ENCODE data around the gene CLDN5. TPM values are rescaled to one million over a fixed set of nuclear protein-coding genes. Genes with fewer than 3 reads are reported as not detected.

The CLDN5 gene
- total and polyA plus RNA-seq, 9 donors = 0.48 to 211 (median 35.6) TPM

DNA sequence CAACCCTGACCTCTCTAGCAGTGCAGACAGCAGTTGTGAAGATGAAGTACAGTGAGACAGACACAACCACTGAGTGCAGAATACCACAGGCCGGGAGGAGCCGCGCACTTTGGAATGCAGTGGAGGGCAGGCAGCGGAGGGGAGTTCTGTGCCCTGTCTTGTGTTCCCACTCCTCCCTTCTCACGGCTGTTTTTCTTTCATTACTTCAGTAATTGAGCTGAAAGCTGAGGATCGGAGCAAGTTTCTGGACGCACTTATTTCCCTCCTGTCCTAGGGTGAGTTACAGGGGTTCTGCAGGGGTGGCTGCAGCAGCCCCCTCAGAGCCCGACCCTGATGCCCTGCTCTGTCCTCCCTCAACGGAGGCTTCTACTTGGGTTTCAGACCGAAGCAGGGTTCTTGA lies 5.6 kb downstream of the CLDN5 start:
- Histone ChIP-seq H3K4me3 (no peak overlapping the region), H3K4me1 (ENCODE audit: insufficient read depth) (no peaks in the 10 kb centered on the region), H3K9me3 (no peaks in the 10 kb centered on the region), H3K27ac (no peak overlapping the region), H3K27me3 (no peaks in the 10 kb centered on the region), H3K36me3 (no peaks in the 10 kb centered on the region)
- no peak for DNase-seq
- intact Hi-C loops (cut with DNase I) = no loop called here
- TF ChIP-seq POLR2A (IDR thresholded peaks at IDR 0.05) (no peak), EP300 (IDR thresholded peaks at IDR 0.05) (no peak)
- TF ChIP-seq, protein P1, sequence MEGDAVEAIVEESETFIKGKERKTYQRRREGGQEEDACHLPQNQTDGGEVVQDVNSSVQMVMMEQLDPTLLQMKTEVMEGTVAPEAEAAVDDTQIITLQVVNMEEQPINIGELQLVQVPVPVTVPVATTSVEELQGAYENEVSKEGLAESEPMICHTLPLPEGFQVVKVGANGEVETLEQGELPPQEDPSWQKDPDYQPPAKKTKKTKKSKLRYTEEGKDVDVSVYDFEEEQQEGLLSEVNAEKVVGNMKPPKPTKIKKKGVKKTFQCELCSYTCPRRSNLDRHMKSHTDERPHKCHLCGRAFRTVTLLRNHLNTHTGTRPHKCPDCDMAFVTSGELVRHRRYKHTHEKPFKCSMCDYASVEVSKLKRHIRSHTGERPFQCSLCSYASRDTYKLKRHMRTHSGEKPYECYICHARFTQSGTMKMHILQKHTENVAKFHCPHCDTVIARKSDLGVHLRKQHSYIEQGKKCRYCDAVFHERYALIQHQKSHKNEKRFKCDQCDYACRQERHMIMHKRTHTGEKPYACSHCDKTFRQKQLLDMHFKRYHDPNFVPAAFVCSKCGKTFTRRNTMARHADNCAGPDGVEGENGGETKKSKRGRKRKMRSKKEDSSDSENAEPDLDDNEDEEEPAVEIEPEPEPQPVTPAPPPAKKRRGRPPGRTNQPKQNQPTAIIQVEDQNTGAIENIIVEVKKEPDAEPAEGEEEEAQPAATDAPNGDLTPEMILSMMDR (IDR thresholded peaks at IDR 0.05) = no peak
- WGBS, 3 donors = 69 to 78% (median 72%) methylated on average over 10 of the region's 10 CpGs

DNA sequence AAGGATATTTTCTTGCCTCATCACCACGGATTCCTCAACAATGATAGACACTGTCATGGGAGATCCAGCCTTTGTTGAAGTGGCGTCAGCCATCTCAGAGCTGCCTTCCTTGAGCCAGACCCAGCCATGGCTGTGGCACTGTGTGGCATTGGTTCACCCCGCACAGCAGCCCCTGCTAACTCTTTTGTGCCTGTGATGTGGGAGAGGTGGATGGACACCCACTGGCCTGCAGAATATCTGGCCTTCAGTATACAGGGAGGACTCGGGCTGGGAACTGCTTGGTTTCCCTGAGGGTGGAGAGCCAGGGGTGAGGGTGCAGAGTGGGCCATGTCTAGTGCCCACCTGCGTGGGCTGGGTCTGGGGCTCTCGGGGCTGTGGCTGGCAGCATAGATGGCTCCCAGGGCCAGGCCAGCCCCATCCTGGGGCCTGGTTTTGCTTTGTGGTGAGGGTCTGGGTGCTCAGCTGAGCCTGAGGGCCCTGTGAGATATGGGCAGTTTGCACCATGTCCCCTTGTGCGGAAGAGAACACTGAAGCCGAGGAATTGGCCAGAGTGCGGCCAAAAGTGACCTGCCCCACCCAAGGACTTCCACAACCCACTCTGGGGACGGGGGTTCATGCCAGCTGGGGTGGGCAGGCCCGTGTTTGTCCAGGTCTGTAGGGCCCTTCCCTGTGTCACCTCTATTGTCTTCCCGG lies 6.1 kb downstream of the CLDN5 start:
- no peak for TF ChIP-seq EP300 (IDR thresholded peaks at IDR 0.05)
- TF ChIP-seq, protein P1 (IDR thresholded peaks at IDR 0.05) = no peak
- no peak for TF ChIP-seq POLR2A (IDR thresholded peaks at IDR 0.05)
- Histone ChIP-seq H3K4me1 (ENCODE audit: insufficient read depth) (no peaks in the 10 kb centered on the region), H3K4me3 (no peak overlapping the region), H3K36me3 (no peaks in the 10 kb centered on the region), H3K27ac (no peak overlapping the region), H3K9me3 (no peaks in the 10 kb centered on the region), H3K27me3 (no peaks in the 10 kb centered on the region)
- DNase-seq = no peak
- intact Hi-C loops (cut with DNase I) = no loop called here
- 80 to 86% (median 81%) methylated on average over 11 to 12 of the region's 12 CpGs for whole genome bisulfite sequencing, 3 donors

DNA sequence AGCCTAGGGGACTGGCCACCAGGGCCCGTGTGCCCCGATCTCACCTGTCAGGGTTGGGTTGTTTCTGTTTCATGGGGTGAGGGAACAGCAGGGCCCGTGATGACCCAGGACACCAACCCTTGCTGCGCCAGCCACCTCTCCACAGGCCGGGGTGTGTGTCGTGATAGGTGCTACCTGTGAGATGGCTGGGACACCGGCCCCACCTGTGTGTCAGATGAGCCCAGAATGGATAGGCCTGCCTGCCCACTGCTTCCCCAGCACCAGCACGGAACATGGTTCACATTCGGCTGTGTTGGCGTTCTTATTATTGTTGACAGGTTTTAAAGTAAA lies 7.1 kb downstream of the CLDN5 start:
- Histone ChIP-seq H3K27me3 (no peaks in the 10 kb centered on the region), H3K9me3 (no peaks in the 10 kb centered on the region), H3K27ac (no peak overlapping the region), H3K36me3 (no peaks in the 10 kb centered on the region), H3K4me3 (no peak overlapping the region), H3K4me1 (ENCODE audit: insufficient read depth) (no peaks in the 10 kb centered on the region)
- DNase-seq = no peak
- intact Hi-C loops (cut with DNase I) = no loop called here
- TF ChIP-seq POLR2A (IDR thresholded peaks at IDR 0.05) = no peak
- TF ChIP-seq EP300 (IDR thresholded peaks at IDR 0.05) = no peak
- TF ChIP-seq, protein P1 (IDR thresholded peaks at IDR 0.05) = no peak
- WGBS, 3 donors = 86 to 94% (median 91%) methylated on average over 10 of the region's 10 CpGs

DNA sequence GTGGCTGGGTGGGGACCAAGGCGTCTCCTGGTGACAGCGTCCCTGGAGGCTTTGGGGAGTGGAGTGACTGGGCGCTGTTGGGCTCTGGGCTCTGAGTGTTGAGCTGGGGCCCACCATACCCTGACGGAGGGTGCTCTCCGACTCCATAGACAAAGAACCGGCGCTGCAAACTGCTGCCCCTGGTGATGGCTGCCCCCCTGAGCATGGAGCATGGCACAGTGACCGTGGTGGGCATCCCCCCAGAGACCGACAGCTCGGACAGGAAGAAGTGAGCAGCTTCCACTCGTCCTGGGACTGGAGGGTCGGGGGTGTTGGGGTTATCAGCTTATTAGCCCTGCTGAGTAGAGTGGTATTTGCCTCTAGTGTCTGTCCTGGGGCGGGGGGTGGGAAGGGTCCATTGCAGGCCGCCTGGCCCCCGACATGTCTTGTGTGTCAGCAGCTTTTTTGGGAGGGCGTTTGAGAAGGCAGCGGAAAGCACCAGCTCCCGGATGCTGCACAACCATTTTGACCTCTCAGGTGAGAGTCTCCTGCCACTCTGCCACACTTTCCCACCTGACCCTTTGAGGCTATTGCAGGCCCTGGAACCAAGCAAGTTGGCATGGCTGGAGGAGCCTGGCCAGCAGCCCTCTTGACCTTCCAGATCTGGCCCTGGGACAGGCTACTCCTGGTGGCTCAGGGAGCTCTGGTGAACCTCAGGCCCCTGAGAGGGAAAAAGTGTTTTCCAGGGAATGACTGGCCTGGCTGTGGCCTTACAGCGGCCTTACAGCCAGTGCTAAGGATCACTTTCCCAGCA lies 7.6 kb downstream of the CLDN5 start:
- Histone ChIP-seq H3K36me3 (no peaks in the 10 kb centered on the region), H3K9me3 (no peaks in the 10 kb centered on the region), H3K4me3 (no peak overlapping the region), H3K27ac (no peak overlapping the region), H3K27me3 (no peaks in the 10 kb centered on the region), H3K4me1 (ENCODE audit: insufficient read depth) (no peaks in the 10 kb centered on the region)
- WGBS, 3 donors = 91 to 97% (median 93%) methylated on average over 13 to 19 of the region's 19 CpGs
- intact Hi-C loops (cut with DNase I) = no loop called here
- TF ChIP-seq POLR2A (IDR thresholded peaks at IDR 0.05) (no peak), EP300 (IDR thresholded peaks at IDR 0.05) (no peak)
- TF ChIP-seq, protein P1 (IDR thresholded peaks at IDR 0.05) = no peak
- no peak for DNase-seq
